UCSD-AML1 (cell line): Measurements from ENCODE around the gene PTPRN.
"Not testable (repeated sequence)": the region's sequence is repeated elsewhere in the genome, so short reads cannot be mapped to it uniquely, and the experiment has no call there.

Source experiments
- DNase-seq: peaks from one replicate; lab custom pipeline; 2025; ENCODE audit not compliant: unreplicated experiment; lab: John Stamatoyannopoulos, UW

PTPRN gene

GRCh38 chr2:219309278-219309677, at the start of gene PTPRN:
Gene PTPRN, minus strand, starts transcription at chr2:219309401. Its CDS starts 69 bp downstream, at chr2:219309332.
- DNase-seq, result no peak

- no peak for DNase-seq
These were observed 49.2 kb upstream of the PTPRN start for GRCh38 chr2:219358170-219359075.

- no peak for DNase-seq
These were observed 47.6 kb upstream of the PTPRN start for GRCh38 chr2:219356834-219357233.

DNA sequence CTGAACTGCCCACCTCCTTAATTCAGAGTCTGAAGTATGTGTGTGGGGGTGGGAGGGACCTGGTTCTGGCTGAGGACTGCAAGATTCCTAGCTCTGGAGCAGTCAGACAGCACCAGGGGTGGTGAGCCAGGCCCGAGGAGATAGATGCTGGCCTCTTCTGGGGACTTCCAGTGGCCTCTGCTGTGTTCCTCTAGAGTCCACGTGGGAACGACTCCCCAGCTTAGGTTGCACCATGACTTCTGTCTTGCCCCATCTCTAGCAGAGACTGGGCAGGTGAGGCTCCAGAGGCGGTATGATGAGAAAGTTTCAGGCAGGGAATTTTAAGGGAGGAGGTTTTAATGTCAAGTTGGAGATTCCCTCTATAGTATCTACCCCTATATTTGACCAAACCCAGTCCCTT, 45.4 kb upstream of the PTPRN start:
- DNase-seq, result no peak

GRCh38 chr2:219353129-219353528, 43.9 kb upstream of the PTPRN start:
- no peak for DNase-seq

- peak; percentile 65 for DNase-seq
These were observed 43.3 kb upstream of the PTPRN start for GRCh38 chr2:219352448-219353023.

DNA sequence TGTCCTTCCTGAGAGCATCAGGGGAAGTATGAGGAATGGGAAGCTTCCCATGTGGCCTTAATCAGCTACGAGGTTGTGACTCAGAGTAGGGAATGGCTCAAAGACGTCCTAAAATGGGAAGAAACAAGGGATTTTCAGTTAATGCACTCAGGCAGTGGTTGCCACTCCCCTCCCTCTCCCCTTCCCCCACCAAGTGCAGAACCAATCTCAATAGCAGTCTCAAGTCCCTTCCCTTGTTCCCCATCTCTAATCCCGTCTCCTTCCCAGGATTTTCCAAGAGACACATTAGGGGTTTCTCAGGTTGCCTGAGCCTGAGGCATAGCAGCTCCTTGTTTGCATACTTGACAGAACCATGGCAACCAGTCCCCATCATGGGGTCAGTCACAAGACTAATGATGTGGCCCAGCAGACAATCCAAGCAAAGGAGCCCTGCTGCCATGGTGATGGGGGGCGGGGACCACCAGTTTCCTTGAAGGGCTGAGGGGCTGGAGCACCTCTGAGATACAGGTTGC, 41.6 kb upstream of the PTPRN start:
- DNase-seq, result no peak

DNA sequence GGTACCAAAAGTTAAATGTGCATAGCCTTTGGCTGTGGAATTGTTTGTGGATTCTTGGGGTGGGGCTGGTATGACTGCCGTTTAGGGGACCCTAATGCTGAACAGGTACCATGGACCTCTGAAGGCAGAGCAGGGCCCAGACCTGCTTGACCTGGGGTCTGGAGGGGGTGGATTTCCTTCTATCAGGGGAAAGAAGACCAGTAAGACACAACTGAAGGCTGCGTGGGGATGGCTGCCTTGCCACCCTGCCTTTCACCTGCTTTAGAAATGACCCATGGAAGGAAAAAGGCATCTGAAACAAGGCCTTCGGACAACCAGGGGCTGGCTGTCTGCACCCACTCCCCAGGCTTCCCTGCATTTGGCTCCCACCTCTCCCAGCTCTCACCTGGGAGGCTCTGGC, 41.0 kb upstream of the PTPRN start:
- no peak for DNase-seq

GRCh38 chr2:219344751-219345430, 35.7 kb upstream of the PTPRN start:
- no peak for DNase-seq

DNA sequence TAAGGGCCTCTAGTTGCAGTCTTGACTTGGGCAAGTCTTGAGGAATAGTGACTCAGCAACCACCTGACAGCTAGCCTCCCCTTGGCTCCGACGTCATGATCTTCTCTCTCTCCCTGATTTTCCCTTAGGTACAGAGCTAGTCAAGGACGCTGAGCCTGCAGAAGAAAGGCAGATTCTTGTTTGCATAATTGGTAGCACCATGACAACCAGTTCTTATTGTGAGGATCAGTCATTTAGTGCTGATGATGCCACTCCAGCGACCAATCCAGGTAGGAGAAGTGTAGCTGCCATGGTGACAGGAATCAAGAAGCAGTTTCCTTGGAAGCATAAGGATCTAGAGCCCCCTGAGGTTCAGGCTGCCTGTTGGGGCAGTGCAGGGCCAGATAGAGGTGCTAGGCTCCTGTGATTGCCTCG, 26.2 kb upstream of the PTPRN start:
- no peak for DNase-seq

DNA sequence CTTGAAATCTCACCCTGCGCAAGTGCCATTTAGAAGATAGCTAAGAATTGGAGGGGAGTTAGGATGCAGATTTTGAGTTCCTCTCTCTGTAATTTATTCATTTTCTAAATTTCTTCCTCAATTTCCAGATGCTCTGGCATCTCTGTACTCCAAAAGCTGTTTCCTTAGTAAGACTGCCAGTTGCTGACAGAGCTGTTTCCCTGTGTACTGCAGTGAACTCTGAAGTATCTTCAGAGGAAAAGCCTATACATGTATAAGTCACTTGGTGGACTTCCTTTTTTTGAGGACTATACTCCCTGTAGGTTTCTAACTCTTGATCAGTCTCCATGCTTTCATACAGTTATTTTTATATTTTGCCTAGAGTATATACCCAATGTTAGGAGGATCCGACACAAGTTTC, 24.9 kb upstream of the PTPRN start:
- DNase-seq, result no peak

DNA sequence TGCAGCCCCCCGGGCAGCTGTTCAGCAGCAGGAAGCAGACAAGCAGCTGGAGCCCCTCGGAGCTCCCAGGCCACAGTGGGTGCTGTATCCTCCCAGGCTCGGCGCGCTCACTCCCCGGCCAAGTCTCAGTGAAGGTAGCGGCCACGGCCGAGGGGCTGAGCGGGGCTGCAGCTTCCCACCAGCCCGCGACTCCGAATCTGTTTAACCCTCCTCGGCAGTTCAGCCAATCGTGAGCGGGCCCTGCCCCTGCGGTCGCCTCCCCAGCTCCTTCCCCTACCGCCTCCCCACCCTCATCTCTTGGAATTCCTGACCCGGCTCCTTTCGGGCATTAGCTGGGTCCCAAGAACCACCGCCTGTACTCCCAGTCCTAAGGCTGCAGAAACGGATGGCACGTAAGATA, 23.3 kb upstream of the PTPRN start, which contains the start of gene RESP18:
Gene RESP18, minus strand, starts transcription at position 203 of the 400 bp plus-strand sequence.
- no peak for DNase-seq

DNA sequence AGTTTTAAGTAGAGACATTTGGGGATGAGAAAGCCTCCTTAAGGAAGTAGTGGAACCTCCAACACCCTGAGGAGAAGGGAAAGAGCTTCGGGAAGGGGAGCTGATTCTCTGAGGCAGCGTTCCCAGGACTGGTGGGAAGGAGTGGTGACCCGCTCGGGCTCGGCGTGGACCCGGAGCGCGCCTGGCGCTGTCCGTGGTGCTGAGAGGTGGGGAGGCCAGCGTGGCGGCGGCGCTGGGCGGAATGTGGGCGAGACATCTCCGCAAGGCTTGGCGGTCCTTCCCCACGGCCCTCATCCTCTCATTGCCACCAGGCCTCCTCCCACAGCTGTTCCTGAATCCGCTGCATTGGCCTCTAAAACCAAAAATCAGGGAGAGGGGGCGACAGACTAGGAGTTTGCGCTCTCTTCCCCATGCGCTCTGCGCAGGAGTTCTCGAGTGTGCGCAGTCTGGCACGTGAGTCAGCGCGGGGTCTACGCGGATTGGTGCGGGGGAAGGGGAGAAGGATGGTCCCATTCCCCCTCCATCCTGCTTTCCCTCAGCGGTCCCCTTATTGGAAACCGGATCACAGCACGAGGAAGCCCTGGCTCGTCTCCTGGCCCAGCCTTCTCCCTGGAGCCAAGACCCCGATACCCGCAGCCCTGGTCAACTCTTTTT, 22.5 kb upstream of the PTPRN start:
- no peak for DNase-seq

DNA sequence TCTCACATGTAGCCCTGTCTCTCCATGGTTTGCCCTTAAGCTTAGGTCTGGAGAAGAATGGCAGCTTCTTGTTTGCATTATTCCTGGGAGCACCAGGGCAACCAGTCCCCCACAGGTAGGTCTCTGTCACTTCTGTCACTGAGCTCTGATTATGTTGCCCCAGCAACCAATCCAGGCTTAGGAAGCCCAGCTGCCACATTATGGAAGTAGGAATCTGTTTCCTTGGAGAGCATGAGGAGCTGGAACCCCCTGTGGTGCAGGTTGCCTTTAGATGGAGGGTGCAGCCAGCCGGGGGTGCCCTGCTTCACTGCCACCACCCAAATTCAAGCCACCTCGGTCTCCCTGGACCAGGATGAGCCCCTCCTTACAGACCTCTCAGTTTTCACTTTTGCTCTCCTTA, 18.5 kb upstream of the PTPRN start:
- DNase-seq, result no peak

DNA sequence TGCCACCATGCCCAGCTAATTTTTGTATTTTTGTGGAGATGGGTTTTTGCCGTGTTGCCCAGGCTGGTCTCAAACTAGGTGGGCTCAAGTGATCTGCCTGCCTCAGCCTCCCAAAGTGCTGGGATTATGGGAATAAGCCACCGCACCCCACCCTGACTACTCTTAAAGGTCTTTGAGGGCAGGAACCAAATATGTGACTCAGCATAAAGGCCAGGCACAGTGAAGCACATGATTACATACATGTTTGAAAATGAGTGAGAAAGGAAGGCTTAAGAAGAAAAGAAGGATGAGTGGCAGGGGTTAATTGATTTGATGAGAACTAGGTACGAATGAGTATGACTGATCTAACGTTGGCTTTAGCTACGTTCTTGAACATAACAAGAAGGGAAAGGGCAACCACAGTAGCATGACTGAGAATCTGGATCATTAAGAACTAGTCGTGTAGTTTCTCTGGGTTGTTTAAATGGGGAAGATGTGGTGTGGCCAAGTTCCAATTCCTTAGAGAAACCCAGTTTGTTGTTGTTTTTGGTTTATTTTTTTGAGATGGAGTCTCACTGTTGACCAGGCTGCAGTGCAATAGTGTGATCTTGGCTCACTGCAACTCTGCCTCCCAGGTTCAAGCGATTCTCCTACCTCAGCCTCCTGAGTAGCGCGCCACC, 16.6 kb upstream of the PTPRN start:
- no peak for DNase-seq

- DNase-seq, result no peak
These were observed 15.9 kb upstream of the PTPRN start for GRCh38 chr2:219325136-219325535.

DNA sequence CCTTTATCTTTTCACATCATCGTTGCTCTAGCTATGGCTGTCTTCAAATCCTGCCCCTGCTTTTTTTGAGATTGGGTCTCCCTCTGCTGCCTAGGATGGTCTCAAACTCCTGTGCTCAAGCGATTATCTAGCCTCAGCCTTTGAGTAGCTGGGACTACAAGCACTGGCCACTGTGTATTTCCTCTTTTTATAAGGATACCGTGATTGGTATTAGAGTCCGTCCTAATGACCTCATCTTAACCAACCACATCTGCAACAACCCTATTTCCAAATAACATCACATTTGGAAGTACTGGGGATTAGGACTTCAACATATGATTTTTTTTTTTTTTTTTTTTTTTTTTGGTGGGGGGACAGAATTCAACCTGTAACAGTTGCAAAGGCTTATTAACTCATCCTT, 14.2 kb upstream of the PTPRN start:
- no peak for DNase-seq

- DNase-seq, result no peak
These were observed 5.7 kb upstream of the PTPRN start for GRCh38 chr2:219314804-219315468.

DNA sequence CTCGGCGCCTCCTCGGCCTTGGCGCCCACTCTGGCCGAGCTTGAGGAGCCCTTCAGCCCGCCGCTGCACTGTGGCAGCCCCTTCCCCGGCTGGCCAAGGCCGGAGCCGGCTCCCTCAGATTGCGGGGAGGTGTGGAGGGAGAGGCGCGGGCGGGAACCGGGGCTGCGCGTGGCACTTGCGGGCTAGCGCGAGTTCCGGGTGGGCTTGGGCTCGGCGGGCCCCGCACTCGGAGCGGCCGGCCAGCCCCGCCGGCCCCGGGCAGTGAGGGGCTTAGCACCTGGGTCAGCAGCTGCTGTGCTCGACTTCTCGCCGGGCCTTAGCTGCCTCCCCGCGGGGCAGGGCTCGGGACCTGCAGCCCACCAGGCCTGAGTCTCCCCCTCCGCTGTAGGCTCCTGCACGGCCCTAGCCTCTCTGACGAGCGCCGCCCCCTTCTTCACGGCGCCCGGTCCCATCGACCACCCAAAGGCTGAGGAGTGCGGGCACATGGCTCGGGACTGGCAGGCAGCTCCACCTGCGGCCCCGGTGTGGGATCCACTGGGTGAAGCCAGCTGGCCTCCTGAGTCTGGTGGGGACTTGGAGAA, 3.6 kb upstream of the PTPRN start:
- DNase-seq, result not testable (repeated sequence)
